Measurements from ENCODE around the gene TSPAN33.

DNA sequence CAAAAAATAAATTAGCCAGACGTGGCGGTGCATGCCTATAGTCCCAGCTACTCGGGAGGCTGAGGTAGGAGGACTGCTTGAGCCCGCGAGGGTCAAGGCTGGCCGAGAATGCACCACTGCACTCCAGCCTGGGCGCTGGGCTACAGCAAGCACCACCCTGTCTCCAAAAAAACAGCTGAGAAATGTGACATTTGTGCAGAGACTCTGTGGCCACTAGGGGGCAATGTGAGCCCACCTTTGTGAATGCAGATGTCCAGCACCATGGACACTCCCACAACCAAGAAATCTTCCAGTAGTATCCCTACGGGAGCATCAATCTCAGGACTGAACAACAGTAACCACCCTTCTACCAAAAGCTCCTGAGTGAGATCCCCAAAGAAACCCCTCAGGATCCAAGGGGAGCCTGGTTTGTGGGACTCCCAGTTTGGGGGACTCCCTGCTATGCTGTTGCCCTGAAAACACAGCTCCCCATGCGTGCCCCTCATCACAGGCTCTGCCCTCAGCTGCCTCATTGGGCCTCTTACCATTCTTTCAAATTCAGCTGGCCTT, 74.1 kb downstream of the TSPAN33 start:
- TF ChIP-seq, protein P1, sequence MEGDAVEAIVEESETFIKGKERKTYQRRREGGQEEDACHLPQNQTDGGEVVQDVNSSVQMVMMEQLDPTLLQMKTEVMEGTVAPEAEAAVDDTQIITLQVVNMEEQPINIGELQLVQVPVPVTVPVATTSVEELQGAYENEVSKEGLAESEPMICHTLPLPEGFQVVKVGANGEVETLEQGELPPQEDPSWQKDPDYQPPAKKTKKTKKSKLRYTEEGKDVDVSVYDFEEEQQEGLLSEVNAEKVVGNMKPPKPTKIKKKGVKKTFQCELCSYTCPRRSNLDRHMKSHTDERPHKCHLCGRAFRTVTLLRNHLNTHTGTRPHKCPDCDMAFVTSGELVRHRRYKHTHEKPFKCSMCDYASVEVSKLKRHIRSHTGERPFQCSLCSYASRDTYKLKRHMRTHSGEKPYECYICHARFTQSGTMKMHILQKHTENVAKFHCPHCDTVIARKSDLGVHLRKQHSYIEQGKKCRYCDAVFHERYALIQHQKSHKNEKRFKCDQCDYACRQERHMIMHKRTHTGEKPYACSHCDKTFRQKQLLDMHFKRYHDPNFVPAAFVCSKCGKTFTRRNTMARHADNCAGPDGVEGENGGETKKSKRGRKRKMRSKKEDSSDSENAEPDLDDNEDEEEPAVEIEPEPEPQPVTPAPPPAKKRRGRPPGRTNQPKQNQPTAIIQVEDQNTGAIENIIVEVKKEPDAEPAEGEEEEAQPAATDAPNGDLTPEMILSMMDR (IDR thresholded peaks at IDR 0.05 in 4 of 5, conservative IDR thresholded peaks at IDR 0.05 in 1 of 5): peak; percentile 84 to 93 (median 92)
- TF ChIP-seq POLR2A (IDR thresholded peaks at IDR 0.05): no peak

Measured in gastrocnemius medialis (tissue), 4 donors.